SK-N-SH treated with all-trans-retinoic acid at 6 μM for 48 hours (cell line): ENCODE data around the gene PHYH.
"Not testable (repeated sequence)": the region's sequence is repeated elsewhere in the genome, so short reads cannot be mapped to it uniquely, and the experiment has no call there.

ENCODE experiments used
- ATAC-seq: fragments of 200-7000 bp; cut with Tn5 transposase; 3 replicates; pipeline ENCODE4 v1.9.1; 2020; ENCODE audit warnings: mild to moderate bottlenecking, moderate library complexity
- ARNTL ChIP-seq: fragments of 450-650 bp; formaldehyde crosslinking; IDR thresholded peaks from 2 replicates; pipeline ENCODE4 v1.5.0; 2020; ENCODE audit warnings: low read depth, mild to moderate bottlenecking, moderate library complexity, borderline replicate concordance
- BACH2 ChIP-seq: fragments of 250-450 bp; sonication (Bioruptor Pico); IDR thresholded peaks from 2 replicates; pipeline ENCODE4 v1.9.0; 2021; ENCODE audit warnings: mild to moderate bottlenecking, borderline replicate concordance
- CSDC2 ChIP-seq: fragments of 250-450 bp; sonication (Bioruptor Pico); IDR thresholded peaks from 2 replicates; pipeline ENCODE4 v1.5.0; 2020; ENCODE audit warnings: mild to moderate bottlenecking, moderate library complexity
- ESRRG ChIP-seq: fragments of 250-450 bp; sonication (Bioruptor Pico); IDR thresholded peaks from 2 replicates; pipeline ENCODE4 v1.6.1; 2021; ENCODE audit warnings: mild to moderate bottlenecking
- GLIS3 ChIP-seq: fragments of 250-450 bp; sonication (Bioruptor Pico); IDR thresholded peaks from 2 replicates; pipeline ENCODE4 v1.5.0; 2020; ENCODE audit warnings: mild to moderate bottlenecking, moderate library complexity
- ISL1 ChIP-seq: fragments of 250-450 bp; sonication (Bioruptor Pico); IDR thresholded peaks from 2 replicates; pipeline ENCODE4 v2.1.2; 2022; ENCODE audit warnings: mild to moderate bottlenecking, moderate library complexity
- OSR1 ChIP-seq: fragments of 250-450 bp; sonication (Bioruptor Pico); IDR thresholded peaks from 2 replicates; pipeline ENCODE4 v1.8.0; 2022; ENCODE audit warnings: moderate library complexity, mild to moderate bottlenecking, inconsistent platforms
- PPARA ChIP-seq: fragments of 250-450 bp; sonication (Bioruptor Pico); IDR thresholded peaks from 2 replicates; pipeline ENCODE4 v1.5.0; 2020; ENCODE audit warnings: mild to moderate bottlenecking, borderline replicate concordance
- RARB ChIP-seq: fragments of 250-450 bp; sonication (Bioruptor Pico); IDR thresholded peaks from 2 replicates; pipeline ENCODE4 v1.8.0; 2021; ENCODE audit warnings: mild to moderate bottlenecking, moderate library complexity
- SNAI2 ChIP-seq: fragments of 250-450 bp; sonication (Bioruptor Pico); IDR thresholded peaks from 2 replicates; pipeline ENCODE4 v1.5.0; 2020; ENCODE audit warnings: mild to moderate bottlenecking, moderate library complexity
- TCF4 ChIP-seq: fragments of 250-450 bp; sonication (Bioruptor Pico); IDR thresholded peaks from 2 replicates; pipeline ENCODE4 v1.8.0; 2021; ENCODE audit warnings: mild to moderate bottlenecking, moderate library complexity, borderline replicate concordance
- TOX ChIP-seq: fragments of 250-450 bp; sonication (Bioruptor Pico); IDR thresholded peaks from 2 replicates; pipeline ENCODE4 v1.8.0; 2021; ENCODE audit warnings: mild to moderate bottlenecking, moderate library complexity, borderline replicate concordance
- ZC3H10 ChIP-seq: fragments of 250-450 bp; sonication (Bioruptor Pico); IDR thresholded peaks from 2 replicates; pipeline ENCODE4 v1.5.1; 2021; ENCODE audit warnings: mild to moderate bottlenecking, moderate library complexity
- ZFP3 ChIP-seq: fragments of 250-450 bp; sonication (Bioruptor Pico); IDR thresholded peaks from 2 replicates; pipeline ENCODE4 v1.5.0; 2020; ENCODE audit warnings: mild to moderate bottlenecking, moderate library complexity
- ZFP30 ChIP-seq: fragments of 450-650 bp; formaldehyde crosslinking; IDR thresholded peaks from 2 replicates; pipeline ENCODE4 v1.5.0; 2022; ENCODE audit warnings: mild to moderate bottlenecking, moderate library complexity
- ZNF565 ChIP-seq: fragments of 450-650 bp; formaldehyde crosslinking; conservative IDR thresholded peaks from 2 replicates; pipeline ENCODE4 v1.5.0; 2020; ENCODE audit warnings: low read depth, mild to moderate bottlenecking, moderate library complexity
- ZNF70 ChIP-seq: fragments of 450-650 bp; formaldehyde crosslinking; IDR thresholded peaks from 2 replicates; pipeline ENCODE4 v1.5.0; 2020; ENCODE audit warnings: mild to moderate bottlenecking, moderate library complexity
- ZNF8 ChIP-seq: fragments of 450-650 bp; formaldehyde crosslinking; IDR thresholded peaks from 2 replicates; pipeline ENCODE4 v1.5.0; 2020; ENCODE audit warnings: mild to moderate bottlenecking, moderate library complexity
- TF ChIP-seq, protein P1 (sequence below): fragments of 250-450 bp; sonication (Bioruptor Pico); IDR thresholded peaks from 2 replicates; pipeline ENCODE4 v1.5.1; 2021; ENCODE audit warnings: mild to moderate bottlenecking, moderate library complexity
- TF ChIP-seq, protein P2 (sequence below): fragments of 250-450 bp; sonication (Bioruptor Pico); IDR thresholded peaks from 2 replicates; pipeline ENCODE4 v1.5.1; 2020; ENCODE audit warnings: low read depth, mild to moderate bottlenecking, moderate library complexity
- TF ChIP-seq, protein P3 (sequence below): fragments of 250-450 bp; sonication (Bioruptor Pico); IDR thresholded peaks from 2 replicates; pipeline ENCODE4 v1.8.0; 2020; ENCODE audit warnings: mild to moderate bottlenecking, moderate library complexity, borderline replicate concordance
- TF ChIP-seq, protein P4 (sequence below): fragments of 250-450 bp; sonication (Bioruptor Pico); IDR thresholded peaks from 2 replicates; pipeline ENCODE4 v1.8.0; 2021; ENCODE audit warnings: low read depth, mild to moderate bottlenecking, moderate library complexity, borderline replicate concordance

The PHYH gene

DNA sequence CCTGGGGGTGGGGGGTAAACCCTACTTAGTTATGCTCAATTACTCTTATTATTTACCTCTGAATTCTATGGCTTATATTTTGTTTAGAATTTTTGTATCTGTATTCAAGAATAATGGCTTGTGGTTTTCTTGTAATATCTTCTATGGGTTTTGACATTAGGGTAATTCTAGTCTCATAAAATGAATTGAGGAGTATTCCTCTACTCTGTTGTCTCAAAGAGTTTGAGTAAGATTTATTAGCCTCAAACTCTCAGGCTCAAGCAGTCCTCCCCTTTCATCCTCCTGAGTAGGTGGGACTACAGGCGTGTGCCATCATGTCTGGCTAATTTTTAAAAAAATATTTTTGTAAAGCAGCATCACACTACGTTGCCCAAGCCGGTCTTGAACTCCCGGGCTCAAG is 46.1 kb downstream of the PHYH start:
- TF ChIP-seq ESRRG (CRISPR knock-in tag) (no peak), TOX (CRISPR knock-in tag) (no peak), ZFP30 (no peak), ZNF8 (CRISPR knock-in tag) (no peak), PPARA (CRISPR knock-in tag) (no peak), TCF4 (no peak)
- TF ChIP-seq, protein P1, sequence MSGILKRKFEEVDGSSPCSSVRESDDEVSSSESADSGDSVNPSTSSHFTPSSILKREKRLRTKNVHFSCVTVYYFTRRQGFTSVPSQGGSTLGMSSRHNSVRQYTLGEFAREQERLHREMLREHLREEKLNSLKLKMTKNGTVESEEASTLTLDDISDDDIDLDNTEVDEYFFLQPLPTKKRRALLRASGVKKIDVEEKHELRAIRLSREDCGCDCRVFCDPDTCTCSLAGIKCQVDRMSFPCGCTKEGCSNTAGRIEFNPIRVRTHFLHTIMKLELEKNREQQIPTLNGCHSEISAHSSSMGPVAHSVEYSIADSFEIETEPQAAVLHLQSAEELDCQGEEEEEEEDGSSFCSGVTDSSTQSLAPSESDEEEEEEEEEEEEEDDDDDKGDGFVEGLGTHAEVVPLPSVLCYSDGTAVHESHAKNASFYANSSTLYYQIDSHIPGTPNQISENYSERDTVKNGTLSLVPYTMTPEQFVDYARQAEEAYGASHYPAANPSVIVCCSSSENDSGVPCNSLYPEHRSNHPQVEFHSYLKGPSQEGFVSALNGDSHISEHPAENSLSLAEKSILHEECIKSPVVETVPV (CRISPR knock-in tag) = no peak

DNA sequence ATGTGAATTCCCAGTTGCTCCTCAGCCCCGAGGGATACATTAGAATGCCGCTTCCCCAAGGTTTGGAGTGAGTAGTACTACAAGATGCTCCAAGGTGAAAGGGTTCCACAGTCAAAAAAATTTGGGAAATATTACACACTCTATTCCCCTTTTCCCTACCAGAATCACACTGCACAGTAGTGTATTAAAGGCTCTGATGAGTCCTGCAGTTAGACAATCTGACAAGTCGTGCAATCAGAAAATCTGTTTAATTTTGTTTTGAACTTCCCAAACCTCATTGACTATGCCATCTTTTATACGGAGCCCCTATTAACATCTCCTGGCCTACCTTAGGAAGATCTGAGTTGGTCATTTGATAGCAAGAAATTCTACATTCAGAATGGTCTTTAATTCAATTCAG is 52.1 kb downstream of the PHYH start:
- TF ChIP-seq PPARA (CRISPR knock-in tag) (no peak), ZFP3 (no peak), ZC3H10 (CRISPR knock-in tag) (no peak), ESRRG (CRISPR knock-in tag) (no peak), ISL1 (CRISPR knock-in tag) (no peak), OSR1 (no peak), GLIS3 (no peak), ZNF565 (CRISPR knock-in tag) (no peak)
- TF ChIP-seq, protein P1 (CRISPR knock-in tag) = no peak
- TF ChIP-seq, all 23 proteins: peak for 0
- no peak for ATAC-seq

More for the DNA sequence above, 46.1 kb downstream of the PHYH start:
- no peak for ATAC-seq

DNA sequence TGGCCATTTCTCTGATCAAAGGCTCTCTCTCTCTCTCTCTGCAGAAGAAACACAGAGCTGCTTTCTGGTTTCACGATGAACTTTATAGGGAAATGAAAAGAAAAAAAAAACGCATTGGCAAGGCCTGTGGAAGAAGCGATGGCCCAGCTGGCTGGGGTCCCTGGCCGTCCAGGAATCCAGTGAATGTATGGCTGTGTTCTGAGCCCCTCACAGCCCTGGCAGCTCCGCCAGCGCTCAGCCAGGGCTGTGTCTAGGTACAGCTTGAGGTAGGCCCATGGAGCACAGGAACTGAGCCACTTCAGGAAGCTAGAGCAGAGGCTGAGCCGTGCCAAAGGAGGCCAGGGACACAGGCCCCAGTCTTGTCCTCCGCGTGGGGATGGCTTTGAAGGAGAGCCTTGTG is 52.6 kb downstream of the PHYH start:
- TF ChIP-seq ZNF8 (CRISPR knock-in tag) (no peak), TOX (CRISPR knock-in tag) (no peak), ISL1 (CRISPR knock-in tag) (no peak), PPARA (CRISPR knock-in tag) (no peak), ZFP30 (no peak), ZNF70 (CRISPR knock-in tag) (no peak), GLIS3 (no peak), SNAI2 (no peak)
- TF ChIP-seq, protein P2, sequence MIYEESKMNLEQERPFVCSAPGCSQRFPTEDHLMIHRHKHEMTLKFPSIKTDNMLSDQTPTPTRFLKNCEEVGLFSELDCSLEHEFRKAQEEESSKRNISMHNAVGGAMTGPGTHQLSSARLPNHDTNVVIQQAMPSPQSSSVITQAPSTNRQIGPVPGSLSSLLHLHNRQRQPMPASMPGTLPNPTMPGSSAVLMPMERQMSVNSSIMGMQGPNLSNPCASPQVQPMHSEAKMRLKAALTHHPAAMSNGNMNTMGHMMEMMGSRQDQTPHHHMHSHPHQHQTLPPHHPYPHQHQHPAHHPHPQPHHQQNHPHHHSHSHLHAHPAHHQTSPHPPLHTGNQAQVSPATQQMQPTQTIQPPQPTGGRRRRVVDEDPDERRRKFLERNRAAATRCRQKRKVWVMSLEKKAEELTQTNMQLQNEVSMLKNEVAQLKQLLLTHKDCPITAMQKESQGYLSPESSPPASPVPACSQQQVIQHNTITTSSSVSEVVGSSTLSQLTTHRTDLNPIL (CRISPR knock-in tag) = no peak
- TF ChIP-seq, protein P3, sequence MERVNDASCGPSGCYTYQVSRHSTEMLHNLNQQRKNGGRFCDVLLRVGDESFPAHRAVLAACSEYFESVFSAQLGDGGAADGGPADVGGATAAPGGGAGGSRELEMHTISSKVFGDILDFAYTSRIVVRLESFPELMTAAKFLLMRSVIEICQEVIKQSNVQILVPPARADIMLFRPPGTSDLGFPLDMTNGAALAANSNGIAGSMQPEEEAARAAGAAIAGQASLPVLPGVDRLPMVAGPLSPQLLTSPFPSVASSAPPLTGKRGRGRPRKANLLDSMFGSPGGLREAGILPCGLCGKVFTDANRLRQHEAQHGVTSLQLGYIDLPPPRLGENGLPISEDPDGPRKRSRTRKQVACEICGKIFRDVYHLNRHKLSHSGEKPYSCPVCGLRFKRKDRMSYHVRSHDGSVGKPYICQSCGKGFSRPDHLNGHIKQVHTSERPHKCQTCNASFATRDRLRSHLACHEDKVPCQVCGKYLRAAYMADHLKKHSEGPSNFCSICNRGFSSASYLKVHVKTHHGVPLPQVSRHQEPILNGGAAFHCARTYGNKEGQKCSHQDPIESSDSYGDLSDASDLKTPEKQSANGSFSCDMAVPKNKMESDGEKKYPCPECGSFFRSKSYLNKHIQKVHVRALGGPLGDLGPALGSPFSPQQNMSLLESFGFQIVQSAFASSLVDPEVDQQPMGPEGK = no peak
- TF ChIP-seq, protein P4, sequence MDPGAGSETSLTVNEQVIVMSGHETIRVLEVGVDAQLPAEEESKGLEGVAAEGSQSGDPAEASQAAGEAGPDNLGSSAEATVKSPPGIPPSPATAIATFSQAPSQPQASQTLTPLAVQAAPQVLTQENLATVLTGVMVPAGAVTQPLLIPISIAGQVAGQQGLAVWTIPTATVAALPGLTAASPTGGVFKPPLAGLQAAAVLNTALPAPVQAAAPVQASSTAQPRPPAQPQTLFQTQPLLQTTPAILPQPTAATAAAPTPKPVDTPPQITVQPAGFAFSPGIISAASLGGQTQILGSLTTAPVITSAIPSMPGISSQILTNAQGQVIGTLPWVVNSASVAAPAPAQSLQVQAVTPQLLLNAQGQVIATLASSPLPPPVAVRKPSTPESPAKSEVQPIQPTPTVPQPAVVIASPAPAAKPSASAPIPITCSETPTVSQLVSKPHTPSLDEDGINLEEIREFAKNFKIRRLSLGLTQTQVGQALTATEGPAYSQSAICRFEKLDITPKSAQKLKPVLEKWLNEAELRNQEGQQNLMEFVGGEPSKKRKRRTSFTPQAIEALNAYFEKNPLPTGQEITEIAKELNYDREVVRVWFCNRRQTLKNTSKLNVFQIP = no peak
- ATAC-seq = no peak

DNA sequence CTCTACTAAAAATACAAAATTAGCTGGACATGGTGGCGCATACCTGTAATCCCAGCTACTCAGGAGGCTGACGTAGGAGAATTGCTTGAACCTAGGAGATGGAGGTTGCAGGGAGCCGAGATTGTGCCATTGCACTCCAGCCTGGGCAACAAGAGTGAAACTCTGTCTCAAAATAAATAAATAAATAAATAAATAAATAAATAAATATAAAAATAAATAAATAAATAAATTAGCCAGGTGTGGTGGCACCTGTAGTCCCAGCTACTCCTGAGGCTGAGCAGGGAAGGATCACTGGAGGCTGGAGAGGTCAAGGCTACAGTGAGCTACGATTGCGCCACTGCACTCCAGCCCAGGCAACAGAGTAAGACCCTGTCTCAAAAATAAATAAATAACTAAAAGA is 57.6 kb downstream of the PHYH start:
- not testable (repeated sequence) for ATAC-seq

DNA sequence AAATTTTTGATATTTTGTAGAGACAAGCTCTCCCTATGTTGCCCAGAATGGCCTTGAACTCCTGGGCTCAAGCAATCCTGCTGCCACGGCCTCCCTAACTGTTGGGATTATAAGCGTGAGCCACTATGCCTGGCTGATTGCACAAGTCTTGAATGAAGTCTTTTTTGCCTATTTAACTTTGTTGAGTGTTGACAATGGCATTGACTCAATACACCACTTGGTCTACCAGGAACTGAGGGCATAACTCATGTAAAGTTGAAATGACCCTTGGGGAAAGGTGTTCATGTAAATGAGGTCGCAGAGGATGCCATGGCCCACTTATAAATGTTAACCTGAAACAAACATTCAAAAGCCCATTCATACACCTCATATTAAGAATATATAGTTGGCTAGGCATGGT is 58.3 kb downstream of the PHYH start:
- no peak for ATAC-seq
- TF ChIP-seq ARNTL (CRISPR knock-in tag) = no peak
- no peak for TF ChIP-seq ZC3H10 (CRISPR knock-in tag)
- TF ChIP-seq ZNF565 (CRISPR knock-in tag) = no peak
- no peak for TF ChIP-seq GLIS3
- TF ChIP-seq RARB (CRISPR knock-in tag) = no peak
- TF ChIP-seq CSDC2 (CRISPR knock-in tag) = no peak
- TF ChIP-seq BACH2 (CRISPR knock-in tag) = no peak
- TF ChIP-seq PPARA (CRISPR knock-in tag) = no peak
- TF ChIP-seq TOX (CRISPR knock-in tag) = no peak
